ENCODE measurements around the gene MAK.

GRCh38 chr6:10857259-10857658, 18.9 kb upstream of the MAK start:
- TF ChIP-seq POLR2A (IDR thresholded peaks at IDR 0.05; ENCODE audit: low read length) (no peak), CBX2 (IDR thresholded peaks at IDR 0.05; ENCODE audit: borderline replicate concordance, low read depth) (no peak), CTCF (IDR thresholded peaks at IDR 0.05) (no peak), EP300 (IDR thresholded peaks at IDR 0.05) (no peak), MAX (IDR thresholded peaks at IDR 0.05) (no peak), SREBF2 (IDR thresholded peaks at IDR 0.05) (no peak), JUNB (IDR thresholded peaks at IDR 0.05) (no peak), EHF (CRISPR knock-in tag; IDR thresholded peaks at IDR 0.05) (no peak), MAFK (IDR thresholded peaks at IDR 0.05; ENCODE audit: partially characterized antibody) (no peak), BCL3 (IDR thresholded peaks at IDR 0.05) (no peak)
